Tibial nerve (tissue), 4 donors: Measurements from ENCODE around the gene MYBPC1. TPM values are rescaled to one million over a fixed set of nuclear protein-coding genes. Genes with fewer than 3 reads are reported as not detected.

ENCODE experiments used
- DNase-seq, 2 donors: peaks; one replicate each; pipeline ENCODE4 v3.0.0-alpha.2; 2019; ENCODE audit warnings: low spot score in 2 of 2
- H3K27ac ChIP-seq, 4 donors: fragments of 200-600 bp; sonication (generic) in 3 of 4; one replicate each; pipeline ENCODE4 v1.5.1; 2017 to 2019; ENCODE audit warnings: mild to moderate bottlenecking in 1 of 4
- H3K27me3 ChIP-seq, 2 donors: fragments of 200-600 bp; sonication (generic) in 1 of 2; one replicate each; pipeline versions ENCODE4 v1.5.1 to v1.6.0; 2017 to 2019
- H3K36me3 ChIP-seq, 3 donors: fragments of 200-600 bp; sonication (generic); one replicate each; pipeline ENCODE4 v1.5.1; 2018 to 2019
- H3K4me1 ChIP-seq, 4 donors: fragments of 200-600 bp; sonication (generic) in 3 of 4; one replicate each; pipeline ENCODE4 v1.5.1; 2017 to 2019
- H3K4me3 ChIP-seq, 4 donors: fragments of 200-600 bp; sonication (generic) in 3 of 4; one replicate each; pipeline ENCODE4 v1.5.1; 2017 to 2019; ENCODE audit warnings: mild to moderate bottlenecking in 1 of 4, moderate library complexity in 1 of 4
- H3K9me3 ChIP-seq, 4 donors: fragments of 200-600 bp; sonication (generic) in 3 of 4; one replicate each; pipeline ENCODE4 v1.5.1; 2017 to 2019
- CTCF ChIP-seq, 5 experiments: fragments of 200-600 bp in 3 of 5; fragments of 450-650 bp in 2 of 5; sonication (generic) in 3 of 5; IDR thresholded peaks; one replicate each; pipeline ENCODE4 v1.5.1; 2016 to 2019; ENCODE audit warnings: antibody characterized with exemption in 5 of 5, mild to moderate bottlenecking in 3 of 5, moderate library complexity in 2 of 5
- EP300 ChIP-seq, 2 donors: sonication (generic); formaldehyde crosslinking; IDR thresholded peaks; one replicate each; pipeline ENCODE4 v1.6.1; 2017; ENCODE audit warnings: antibody characterized with exemption in 2 of 2, mild to moderate bottlenecking in 1 of 2
- POLR2A ChIP-seq, 2 donors: fragments of 450-650 bp; IDR thresholded peaks; one replicate each; pipeline ENCODE4 v1.6.1; 2017; ENCODE audit warnings: antibody characterized with exemption in 2 of 2, mild to moderate bottlenecking in 2 of 2, moderate library complexity in 2 of 2
- WGBS, 2 donors: methylation state at CpG; one replicate each; pipeline ENCODE4 v1.1.5; 2018; 5-methylcytosine and 5-hydroxymethylcytosine counted together
- total RNA-seq, 4 donors: library from RNA; depleted of rRNA; stranded (reverse); fragments of >200 nt; gene quantifications; one replicate each; pipeline ENCODE4 v1.1.0, GENCODE V29; 2016

The MYBPC1 gene
- total RNA-seq, 4 donors from 2014 or later, result under 0.01 to 1.5 (median 0.60) TPM

GRCh38 chr12:101691503-101692096 lies 96.8 kb downstream of the MYBPC1 start:
- Histone ChIP-seq H3K9me3 (no peaks in the 10 kb centered on the region), H3K36me3 (no peaks in the 10 kb centered on the region), H3K4me1 (peaks cover 0 to 13% (median 10%) of the 10 kb centered on the region in 4 donors), H3K4me3 (no peak overlapping the region), H3K27ac (no peak overlapping the region), H3K27me3 (no peaks in the 10 kb centered on the region)
- 56 to 59% methylated on average over 1 of the region's 1 CpG for WGBS, 2 donors
- DNase-seq, result no peak
- TF ChIP-seq EP300 (IDR thresholded peaks at IDR 0.05) (no peak), CTCF (IDR thresholded peaks at IDR 0.05) (no peak)

DNA sequence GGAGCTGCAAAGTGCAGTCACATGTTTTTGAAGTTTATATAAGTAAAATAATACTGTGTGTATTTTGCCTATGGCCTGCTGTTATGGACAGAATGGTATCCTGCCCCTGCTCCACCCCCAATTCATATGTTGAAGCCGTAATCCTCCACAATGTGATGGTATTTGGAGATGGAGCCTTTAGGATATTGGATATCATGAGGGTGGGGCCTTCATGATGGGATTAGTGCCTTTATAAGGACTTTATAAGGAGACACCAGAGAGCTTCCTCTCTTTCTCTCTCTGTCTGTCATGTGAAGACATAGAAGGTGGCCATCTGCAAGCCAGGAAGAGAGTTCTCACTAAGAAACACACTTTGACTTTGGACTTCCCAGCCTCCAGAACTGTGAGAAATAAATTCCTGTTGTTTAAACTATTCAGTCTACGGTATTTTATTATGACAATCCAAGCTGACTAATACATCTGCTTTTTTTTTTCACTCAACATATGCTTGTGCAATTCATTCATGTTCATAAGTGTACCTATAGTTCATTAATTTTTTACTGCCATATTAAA lies 99.6 kb downstream of the MYBPC1 start:
- no peaks in the 10 kb centered on the region for H3K36me3 ChIP-seq
- H3K27me3 ChIP-seq, result no peaks in the 10 kb centered on the region
- no peak for DNase-seq
- H3K4me3 ChIP-seq, result no peak overlapping the region
- TF ChIP-seq EP300 (IDR thresholded peaks at IDR 0.05) (no peak), CTCF (IDR thresholded peaks at IDR 0.05) (no peak), POLR2A (IDR thresholded peaks at IDR 0.05) (no peak)
- WGBS, 2 donors, result 94% methylated on average over 2 of the region's 2 CpGs
- H3K9me3 ChIP-seq, result no peaks in the 10 kb centered on the region
- no peak overlapping the region for H3K27ac ChIP-seq
- peaks cover 0 to 21% (median 13%) of the 10 kb centered on the region in 4 donors for H3K4me1 ChIP-seq

GRCh38 chr12:101694986-101695385 lies 100.2 kb downstream of the MYBPC1 start:
- TF ChIP-seq EP300 (IDR thresholded peaks at IDR 0.05) (no peak), POLR2A (IDR thresholded peaks at IDR 0.05) (no peak), CTCF (IDR thresholded peaks at IDR 0.05) (no peak)
- no peaks in the 10 kb centered on the region for H3K9me3 ChIP-seq
- WGBS, 2 donors, result 98 to 100% methylated on average over 2 of the region's 2 CpGs
- H3K4me3 ChIP-seq, result no peak overlapping the region
- DNase-seq, result no peak
- H3K4me1 ChIP-seq, result peaks cover 0 to 28% (median 19%) of the 10 kb centered on the region in 4 donors
- peak overlapping the region in 3 of 4 donors; percentile 13 to 98 (median 94) for H3K27ac ChIP-seq
- no peaks in the 10 kb centered on the region for H3K27me3 ChIP-seq
- H3K36me3 ChIP-seq, result no peaks in the 10 kb centered on the region

GRCh38 chr12:101695706-101696105 lies 100.9 kb downstream of the MYBPC1 start:
- Histone ChIP-seq H3K27me3 (no peaks in the 10 kb centered on the region), H3K27ac (peak overlapping the region in 3 of 4 donors; percentile 94 to 98 (median 97)), H3K36me3 (no peaks in the 10 kb centered on the region), H3K9me3 (no peaks in the 10 kb centered on the region), H3K4me3 (no peak overlapping the region), H3K4me1 (peaks cover 0 to 35% (median 23%) of the 10 kb centered on the region in 4 donors)
- 90 to 96% methylated on average over 1 of the region's 1 CpG for WGBS, 2 donors
- no peak for TF ChIP-seq EP300 (IDR thresholded peaks at IDR 0.05)
- TF ChIP-seq POLR2A (IDR thresholded peaks at IDR 0.05), result no peak
- no peak for TF ChIP-seq CTCF (IDR thresholded peaks at IDR 0.05)
- DNase-seq, result no peak
